Gastroesophageal sphincter (tissue), 4 donors: ENCODE data around the gene TBPL2. TPM values are rescaled to one million over a fixed set of nuclear protein-coding genes. Genes with fewer than 3 reads are reported as not detected.
A peak's percentile ranks its signal among the peaks of the same experiment; 100 is the strongest.
"Not testable (repeated sequence)": the region's sequence is repeated elsewhere in the genome, so short reads cannot be mapped to it uniquely, and the experiment has no call there.

Experiments
- ATAC-seq: fragments of 150-250 bp; one replicate; pipeline ENCODE4 v1.9.1; 2016; ENCODE audit warnings: mild to moderate bottlenecking, moderate library complexity
- H3K27ac ChIP-seq, 4 donors: fragments of 200-600 bp; sonication (generic) in 3 of 4; 1 replicate in 3 of 4; 2 replicates in 1 of 4; pipeline ENCODE4 v1.5.1; 2016 to 2019
- H3K27me3 ChIP-seq: fragments of 200-600 bp; sonication (generic); one replicate; pipeline ENCODE4 v1.5.1; 2019
- H3K36me3 ChIP-seq, 2 donors: fragments of 200-600 bp; sonication (generic); one replicate each; pipeline ENCODE4 v1.5.1; 2019; ENCODE audit warnings: control low read depth in 1 of 2
- H3K4me1 ChIP-seq, 3 donors: fragments of 200-600 bp; sonication (generic); 1 replicate in 2 of 3; 2 replicates in 1 of 3; pipeline ENCODE4 v1.5.1; 2016 to 2019; ENCODE audit warnings: control low read depth in 2 of 3
- H3K4me3 ChIP-seq, 2 donors: fragments of 200-600 bp; sonication (generic); one replicate each; pipeline ENCODE4 v1.5.1; 2019; ENCODE audit warnings: mild to moderate bottlenecking in 1 of 2, moderate library complexity in 1 of 2
- H3K9me3 ChIP-seq, 3 donors: fragments of 200-600 bp; sonication (generic); one replicate each; pipeline ENCODE4 v1.5.1; 2017 to 2019; ENCODE audit warnings: control low read depth in 2 of 3
- CTCF ChIP-seq, 4 experiments: fragments of 200-600 bp in 2 of 4; fragments of 450-650 bp in 2 of 4; sonication (generic) in 1 of 4; IDR thresholded peaks; one replicate each; pipeline ENCODE4 v1.5.1; 2017 to 2019; ENCODE audit warnings: antibody characterized with exemption in 4 of 4, mild to moderate bottlenecking in 2 of 4, moderate library complexity in 2 of 4
- EP300 ChIP-seq: sonication (generic); formaldehyde crosslinking; IDR thresholded peaks from one replicate; pipeline ENCODE4 v1.6.1; 2017; ENCODE audit warnings: antibody characterized with exemption, mild to moderate bottlenecking
- POLR2A ChIP-seq, 2 donors: fragments of 450-650 bp; IDR thresholded peaks; one replicate each; pipeline ENCODE4 v1.6.1; 2017; ENCODE audit warnings: antibody characterized with exemption in 2 of 2, mild to moderate bottlenecking in 2 of 2, moderate library complexity in 1 of 2
- POLR2AphosphoS5 ChIP-seq: sonication (generic); formaldehyde crosslinking; IDR thresholded peaks from one replicate; pipeline ENCODE4 v1.6.1; 2017; ENCODE audit warnings: antibody characterized with exemption
- WGBS, 2 donors: methylation state at CpG; one replicate each; pipeline ENCODE4 v1.1.5; 2018; ENCODE audit warnings: low coverage in 1 of 2; 5-methylcytosine and 5-hydroxymethylcytosine counted together
- total RNA-seq, 4 donors: library from RNA; depleted of rRNA; stranded (reverse); fragments of >200 nt; gene quantifications; one replicate each; pipeline ENCODE4 v1.1.0, GENCODE V29; 2016

Gene TBPL2
- total RNA-seq, 4 donors from 2014 or later = not detected

GRCh38 chr14:55387121-55387520 lies 53.3 kb downstream of the TBPL2 start:
- Histone ChIP-seq H3K4me1 (peaks cover 0 to 34% (median 0%) of the 10 kb centered on the region in 3 donors), H3K27ac (no peak overlapping the region), H3K4me3 (no peak overlapping the region), H3K36me3 (peaks cover 0 to 88% of the 10 kb centered on the region in 2 donors), H3K9me3 (no peaks in the 10 kb centered on the region), H3K27me3 (no peaks in the 10 kb centered on the region)
- no peak for TF ChIP-seq POLR2A (IDR thresholded peaks at IDR 0.05)
- WGBS, 2 donors = 91 to 100% methylated on average over 3 to 4 of the region's 4 CpGs
- no peak for ATAC-seq

- no peaks in the 10 kb centered on the region for H3K9me3 ChIP-seq
- no peak overlapping the region for H3K4me3 ChIP-seq
- no peak overlapping the region for H3K27ac ChIP-seq
- no peaks in the 10 kb centered on the region for H3K27me3 ChIP-seq
- peaks cover 0 to 91% of the 10 kb centered on the region in 2 donors for H3K36me3 ChIP-seq
- 92 to 97% methylated on average over 5 to 6 of the region's 6 CpGs for WGBS, 2 donors
- H3K4me1 ChIP-seq = peaks cover 0 to 34% (median 0%) of the 10 kb centered on the region in 3 donors
- no peak for ATAC-seq
- TF ChIP-seq POLR2A (IDR thresholded peaks at IDR 0.05) = no peak
- TF ChIP-seq EP300 = no peak
- no peak for TF ChIP-seq CTCF (IDR thresholded peaks at IDR 0.05)
- TF ChIP-seq POLR2AphosphoS5 = no peak
These were observed 54.2 kb downstream of the TBPL2 start for GRCh38 chr14:55386037-55386808.

GRCh38 chr14:55384536-55384935 lies 55.9 kb downstream of the TBPL2 start:
- Histone ChIP-seq H3K9me3 (no peaks in the 10 kb centered on the region), H3K27ac (no peak overlapping the region), H3K27me3 (no peaks in the 10 kb centered on the region), H3K4me1 (peaks cover 0 to 27% (median 0%) of the 10 kb centered on the region in 3 donors), H3K36me3 (peaks cover 0 to 96% of the 10 kb centered on the region in 2 donors), H3K4me3 (no peak overlapping the region)
- no peak for TF ChIP-seq CTCF (IDR thresholded peaks at IDR 0.05)
- no peak for TF ChIP-seq POLR2AphosphoS5
- TF ChIP-seq EP300 = no peak
- no peak for TF ChIP-seq POLR2A (IDR thresholded peaks at IDR 0.05)
- WGBS, 2 donors = 55 to 64% methylated on average over 3 of the region's 3 CpGs
- no peak for ATAC-seq

- ATAC-seq = no peak
- WGBS, 2 donors = 59 to 67% methylated on average over 3 to 5 of the region's 5 CpGs
- Histone ChIP-seq H3K4me3 (no peak overlapping the region), H3K9me3 (no peaks in the 10 kb centered on the region), H3K27ac (peak overlapping the region in 1 of 4 donors; percentile 30), H3K36me3 (peaks cover 0 to 96% of the 10 kb centered on the region in 2 donors), H3K4me1 (peaks cover 0 to 18% (median 0%) of the 10 kb centered on the region in 3 donors), H3K27me3 (no peaks in the 10 kb centered on the region)
- TF ChIP-seq EP300 (no peak), POLR2A (IDR thresholded peaks at IDR 0.05) (no peak), CTCF (IDR thresholded peaks at IDR 0.05) (no peak), POLR2AphosphoS5 (no peak)
These were observed 56.8 kb downstream of the TBPL2 start for GRCh38 chr14:55383541-55384140.

- Histone ChIP-seq H3K4me1 (peaks cover 0 to 13% (median 0%) of the 10 kb centered on the region in 3 donors), H3K27ac (peak overlapping the region in 1 of 4 donors; percentile 30), H3K36me3 (peaks cover 0 to 97% of the 10 kb centered on the region in 2 donors)
- 45 to 59% methylated on average over 6 to 10 of the region's 10 CpGs for WGBS, 2 donors
- H3K9me3 ChIP-seq, ATAC-seq, H3K27me3 ChIP-seq, H3K4me3 ChIP-seq: not testable (repeated sequence)
- peak; percentile 65 for TF ChIP-seq POLR2AphosphoS5
These were observed 57.4 kb downstream of the TBPL2 start for GRCh38 chr14:55383056-55383466.
